C4-2B (cell line): ENCODE measurements around the gene ERC1.

Experiments used
- CTCF ChIP-seq: fragments of 450-650 bp; conservative IDR thresholded peaks from 2 replicates; pipeline ENCODE4 v1.5.1; 2017; ENCODE audit warnings: mild to moderate bottlenecking
- ZFX ChIP-seq: fragments of 450-650 bp; IDR thresholded peaks from 2 replicates; pipeline ENCODE4 v1.6.1; 2017

- TF ChIP-seq CTCF (no peak), ZFX (no peak)
Observed at GRCh38 chr12:1357711-1358110, 366.7 kb downstream of the ERC1 start.
